ENCODE data around the gene SPRY1.

SPRY1 gene

GRCh38 chr4:123398066-123398852 is 1.7 kb downstream of the SPRY1 start:
- DNase-seq (ENCODE audit: insufficient read length, low spot score) (peak; percentile 58), FAIRE-seq (no peak)
- TF ChIP-seq TAF1 (IDR thresholded peaks at IDR 0.05; ENCODE audit: low read depth, low read length) = no peak
- peak; percentile 47 for TF ChIP-seq PAX5 (IDR thresholded peaks at IDR 0.05; ENCODE audit: insufficient read depth, low read length, severe bottlenecking)

DNA sequence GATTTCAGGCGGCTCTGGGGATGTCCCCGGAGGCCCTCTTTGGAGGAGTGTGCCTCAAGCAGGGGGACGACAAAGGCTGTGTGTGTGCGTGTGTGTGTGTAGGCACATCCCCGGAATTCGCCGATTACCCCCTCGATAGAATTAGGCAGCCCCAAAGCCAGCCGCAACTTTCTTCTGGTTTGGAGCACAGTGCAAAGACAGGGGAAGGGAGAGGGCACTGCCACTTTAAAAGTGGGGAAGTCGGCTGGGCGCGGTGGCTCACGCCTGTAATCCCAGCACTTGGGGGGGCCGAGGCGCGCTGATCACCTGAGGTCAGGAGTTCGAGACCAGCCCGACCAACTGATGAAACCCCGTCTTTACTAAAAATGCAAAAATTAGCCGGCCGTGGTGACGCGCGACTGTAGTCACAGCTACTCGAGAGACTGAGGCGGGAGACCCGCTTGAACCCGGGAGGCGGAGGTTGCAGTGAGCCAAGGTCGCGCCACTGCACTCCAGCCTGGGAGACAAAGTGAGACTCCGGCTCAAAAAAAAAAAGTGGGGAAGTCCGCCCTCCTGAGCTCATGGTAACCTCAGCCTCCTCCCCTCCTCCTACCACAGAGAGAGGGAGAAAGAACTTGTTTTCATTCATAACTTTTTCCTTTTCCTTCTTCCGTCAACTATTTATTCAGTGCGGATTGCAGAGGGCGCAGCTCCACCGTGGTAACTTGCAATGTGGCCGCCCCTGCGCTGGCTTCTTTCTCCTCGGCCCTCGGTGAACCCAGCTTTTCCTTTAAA is 2.4 kb downstream of the SPRY1 start:
- no peak for DNase-seq (ENCODE audit: insufficient read length, low spot score)
- TF ChIP-seq SPI1 (IDR thresholded peaks at IDR 0.05; ENCODE audit: low read depth, low read length) (no peak), POLR2A (IDR thresholded peaks at IDR 0.05; ENCODE audit: low read depth, low read length) (no peak), POU2F2 (IDR thresholded peaks at IDR 0.05; ENCODE audit: low read depth, low read length) (no peak), TAF1 (IDR thresholded peaks at IDR 0.05; ENCODE audit: low read depth, low read length) (no peak), POLR2AphosphoS5 (IDR thresholded peaks at IDR 0.05; ENCODE audit: low read depth, low read length) (no peak)
- FAIRE-seq = peak; percentile 51

- FAIRE-seq = peak; percentile 70
- TF ChIP-seq SPI1 (IDR thresholded peaks at IDR 0.05; ENCODE audit: low read depth, low read length) (no peak), POU2F2 (IDR thresholded peaks at IDR 0.05; ENCODE audit: low read depth, low read length) (no peak), TAF1 (IDR thresholded peaks at IDR 0.05; ENCODE audit: low read depth, low read length) (no peak), PAX5 (IDR thresholded peaks at IDR 0.05; ENCODE audit: insufficient read depth, low read length, severe bottlenecking) (no peak), POLR2A (IDR thresholded peaks at IDR 0.05; ENCODE audit: low read depth, low read length) (no peak), POLR2AphosphoS5 (IDR thresholded peaks at IDR 0.05; ENCODE audit: low read depth, low read length) (no peak)
- DNase-seq (ENCODE audit: insufficient read length, low spot score) = no peak
These were observed 3.2 kb downstream of the SPRY1 start for GRCh38 chr4:123399627-123400358.

DNA sequence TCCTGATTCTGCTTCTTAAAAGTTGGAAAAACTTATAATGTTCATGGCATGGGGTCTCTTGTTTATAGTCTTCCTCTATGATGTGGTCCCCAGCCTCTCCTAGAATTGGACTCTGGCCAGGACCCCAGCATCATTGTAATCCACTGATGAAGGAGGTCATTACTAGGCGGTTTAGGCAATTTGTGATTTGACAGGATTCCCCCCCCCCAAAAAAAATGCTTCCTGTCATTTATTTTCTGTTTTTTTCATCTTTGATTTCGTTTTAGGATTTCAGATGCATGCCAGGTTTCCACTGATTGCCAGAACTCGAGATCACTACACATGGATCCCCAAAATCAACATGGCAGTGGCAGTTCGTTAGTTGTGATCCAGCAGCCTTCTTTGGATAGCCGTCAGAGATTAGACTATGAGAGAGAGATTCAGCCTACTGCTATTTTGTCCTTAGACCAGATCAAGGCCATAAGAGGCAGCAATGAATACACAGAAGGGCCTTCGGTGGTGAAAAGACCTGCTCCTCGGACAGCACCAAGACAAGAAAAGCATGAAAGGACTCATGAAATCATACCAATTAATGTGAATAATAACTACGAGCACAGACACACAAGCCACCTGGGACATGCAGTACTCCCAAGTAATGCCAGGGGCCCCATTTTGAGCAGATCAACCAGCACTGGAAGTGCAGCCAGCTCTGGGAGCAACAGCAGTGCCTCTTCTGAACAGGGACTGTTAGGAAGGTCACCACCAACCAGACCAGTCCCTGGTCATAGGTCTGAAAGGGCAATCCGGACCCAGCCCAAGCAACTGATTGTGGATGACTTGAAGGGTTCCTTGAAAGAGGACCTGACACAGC is 4.9 kb downstream of the SPRY1 start:
- DNase-seq (ENCODE audit: insufficient read length, low spot score) (no peak), FAIRE-seq (no peak)
- TF ChIP-seq SPI1 (IDR thresholded peaks at IDR 0.05; ENCODE audit: low read depth, low read length) (no peak), POLR2A (IDR thresholded peaks at IDR 0.05; ENCODE audit: low read depth, low read length) (no peak), POLR2AphosphoS5 (IDR thresholded peaks at IDR 0.05; ENCODE audit: low read depth, low read length) (no peak), POU2F2 (IDR thresholded peaks at IDR 0.05; ENCODE audit: low read depth, low read length) (no peak), PAX5 (IDR thresholded peaks at IDR 0.05; ENCODE audit: insufficient read depth, low read length, severe bottlenecking) (no peak), TAF1 (IDR thresholded peaks at IDR 0.05; ENCODE audit: low read depth, low read length) (no peak)

GRCh38 chr4:123402121-123402465 is 5.5 kb downstream of the SPRY1 start:
- TF ChIP-seq SPI1 (IDR thresholded peaks at IDR 0.05; ENCODE audit: low read depth, low read length) = no peak
- no peak for TF ChIP-seq TAF1 (IDR thresholded peaks at IDR 0.05; ENCODE audit: low read depth, low read length)
- no peak for TF ChIP-seq POLR2AphosphoS5 (IDR thresholded peaks at IDR 0.05; ENCODE audit: low read depth, low read length)
- no peak for TF ChIP-seq POLR2A (IDR thresholded peaks at IDR 0.05; ENCODE audit: low read depth, low read length)
- no peak for TF ChIP-seq POU2F2 (IDR thresholded peaks at IDR 0.05; ENCODE audit: low read depth, low read length)
- no peak for TF ChIP-seq PAX5 (IDR thresholded peaks at IDR 0.05; ENCODE audit: insufficient read depth, low read length, severe bottlenecking)
- FAIRE-seq (no peak), DNase-seq (ENCODE audit: insufficient read length, low spot score) (no peak)

DNA sequence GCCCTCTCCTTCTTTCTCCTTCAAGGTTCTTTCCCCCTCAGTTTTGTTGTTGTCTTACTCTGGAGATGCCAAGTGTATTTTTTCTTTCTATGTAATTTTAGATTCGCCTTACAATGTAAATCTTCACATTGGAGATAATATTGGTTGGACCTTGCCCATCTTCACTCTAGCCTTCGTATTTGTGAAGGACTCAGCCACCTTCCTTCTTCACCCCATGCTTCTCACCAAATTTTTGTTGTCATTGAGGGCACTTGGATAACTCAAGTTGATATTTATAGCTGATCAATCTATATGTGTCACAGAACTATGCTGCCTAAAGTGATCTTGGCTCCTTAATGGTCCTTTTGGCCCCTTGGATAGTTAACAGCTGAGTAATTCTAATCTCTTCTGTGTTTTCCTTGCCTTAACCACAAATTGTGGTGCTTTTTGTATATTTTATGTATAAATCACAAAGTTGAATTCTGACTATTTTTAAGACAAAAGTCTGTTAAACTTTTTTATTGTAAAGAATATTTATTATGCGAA is 6.5 kb downstream of the SPRY1 start:
- no peak for FAIRE-seq
- DNase-seq (ENCODE audit: insufficient read length, low spot score) = no peak
- TF ChIP-seq PAX5 (IDR thresholded peaks at IDR 0.05; ENCODE audit: insufficient read depth, low read length, severe bottlenecking) (no peak), SPI1 (IDR thresholded peaks at IDR 0.05; ENCODE audit: low read depth, low read length) (no peak), TAF1 (IDR thresholded peaks at IDR 0.05; ENCODE audit: low read depth, low read length) (no peak), POLR2A (IDR thresholded peaks at IDR 0.05; ENCODE audit: low read depth, low read length) (no peak), POLR2AphosphoS5 (IDR thresholded peaks at IDR 0.05; ENCODE audit: low read depth, low read length) (no peak), POU2F2 (IDR thresholded peaks at IDR 0.05; ENCODE audit: low read depth, low read length) (no peak)

DNA sequence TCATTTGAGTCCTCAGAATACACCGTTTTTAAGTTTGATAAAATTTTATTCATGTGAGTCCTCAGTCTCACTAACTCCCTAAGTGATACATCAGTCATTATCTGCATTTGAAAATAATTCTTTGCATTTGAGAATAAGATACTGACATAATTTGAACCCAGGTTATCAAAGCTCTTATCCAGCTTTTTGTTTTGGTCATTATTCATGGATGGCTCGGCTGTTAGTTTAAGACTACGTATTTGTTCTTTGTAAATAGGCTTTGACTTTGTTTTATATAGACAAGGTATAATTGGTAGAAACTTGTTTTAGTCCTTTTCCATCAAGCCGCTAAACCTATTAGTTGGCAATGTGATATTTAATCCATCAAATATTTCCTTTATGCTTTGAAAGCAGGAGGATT is 7.9 kb downstream of the SPRY1 start:
- TF ChIP-seq TAF1 (IDR thresholded peaks at IDR 0.05; ENCODE audit: low read depth, low read length) = no peak
- no peak for TF ChIP-seq POLR2AphosphoS5 (IDR thresholded peaks at IDR 0.05; ENCODE audit: low read depth, low read length)
- no peak for TF ChIP-seq SPI1 (IDR thresholded peaks at IDR 0.05; ENCODE audit: low read depth, low read length)
- TF ChIP-seq PAX5 (IDR thresholded peaks at IDR 0.05; ENCODE audit: insufficient read depth, low read length, severe bottlenecking) = no peak
- TF ChIP-seq POLR2A (IDR thresholded peaks at IDR 0.05; ENCODE audit: low read depth, low read length) = no peak
- TF ChIP-seq POU2F2 (IDR thresholded peaks at IDR 0.05; ENCODE audit: low read depth, low read length) = no peak

GRCh38 chr4:123405267-123405865 is 8.8 kb downstream of the SPRY1 start:
- no peak for TF ChIP-seq POLR2A (IDR thresholded peaks at IDR 0.05; ENCODE audit: low read depth, low read length)
- DNase-seq (ENCODE audit: insufficient read length, low spot score) (no peak), FAIRE-seq (no peak)

More for the DNA sequence above, 7.9 kb downstream of the SPRY1 start:
- no peak for FAIRE-seq
- no peak for DNase-seq (ENCODE audit: insufficient read length, low spot score)
